HuH-7 (cell line): ENCODE data around the gene MYORG.

Source experiments
- DNase-seq: peaks from one replicate; pipeline ENCODE4 v3.0.0; 2011; ENCODE audit warnings: low spot score

Gene MYORG

DNA sequence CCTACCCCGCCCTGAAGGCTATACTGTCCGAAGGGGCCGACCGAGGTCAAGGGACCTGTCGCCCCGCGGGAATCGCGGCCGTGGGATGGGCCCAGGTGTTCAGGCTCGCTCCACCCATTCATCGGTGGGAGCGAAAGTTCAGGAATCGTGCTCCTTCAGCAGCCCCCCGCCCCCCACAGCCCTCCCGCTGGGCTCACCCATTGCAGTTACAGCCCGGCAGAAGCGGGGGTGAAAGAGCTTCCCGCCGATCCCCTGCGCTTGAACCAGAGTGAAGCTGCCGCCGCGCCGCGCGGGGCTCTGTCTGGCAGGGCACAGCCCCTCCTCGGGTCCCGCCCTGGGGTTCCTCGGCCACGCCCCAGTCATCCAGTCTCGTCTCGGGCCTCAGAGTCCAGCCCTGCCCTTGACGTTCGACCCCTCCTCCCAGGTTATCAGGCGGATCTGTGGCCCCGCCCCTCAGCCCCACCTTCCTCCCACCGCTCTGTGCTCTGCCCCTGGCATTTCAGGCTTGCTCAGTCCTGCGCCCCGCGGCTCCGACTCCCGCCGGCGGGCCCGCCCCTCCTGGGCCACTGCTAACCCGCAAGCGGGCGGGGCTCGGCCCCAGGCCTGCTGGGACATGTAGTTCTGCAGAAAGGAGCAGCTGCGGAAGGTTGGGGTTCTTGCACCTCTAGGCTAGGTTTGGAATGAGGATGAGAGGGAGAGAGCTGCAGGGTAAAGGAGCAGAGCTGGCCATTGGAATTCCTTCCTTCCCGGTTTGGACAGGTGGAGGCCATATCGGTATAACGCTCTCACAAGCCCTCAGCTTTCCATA lies at the start of gene MYORG:
MYORG (minus strand) TSS at position 303 of the 808 bp plus-strand sequence. CDS start 3,955 bp downstream, outside the sequence.
- peak; percentile 93 for DNase-seq

DNA sequence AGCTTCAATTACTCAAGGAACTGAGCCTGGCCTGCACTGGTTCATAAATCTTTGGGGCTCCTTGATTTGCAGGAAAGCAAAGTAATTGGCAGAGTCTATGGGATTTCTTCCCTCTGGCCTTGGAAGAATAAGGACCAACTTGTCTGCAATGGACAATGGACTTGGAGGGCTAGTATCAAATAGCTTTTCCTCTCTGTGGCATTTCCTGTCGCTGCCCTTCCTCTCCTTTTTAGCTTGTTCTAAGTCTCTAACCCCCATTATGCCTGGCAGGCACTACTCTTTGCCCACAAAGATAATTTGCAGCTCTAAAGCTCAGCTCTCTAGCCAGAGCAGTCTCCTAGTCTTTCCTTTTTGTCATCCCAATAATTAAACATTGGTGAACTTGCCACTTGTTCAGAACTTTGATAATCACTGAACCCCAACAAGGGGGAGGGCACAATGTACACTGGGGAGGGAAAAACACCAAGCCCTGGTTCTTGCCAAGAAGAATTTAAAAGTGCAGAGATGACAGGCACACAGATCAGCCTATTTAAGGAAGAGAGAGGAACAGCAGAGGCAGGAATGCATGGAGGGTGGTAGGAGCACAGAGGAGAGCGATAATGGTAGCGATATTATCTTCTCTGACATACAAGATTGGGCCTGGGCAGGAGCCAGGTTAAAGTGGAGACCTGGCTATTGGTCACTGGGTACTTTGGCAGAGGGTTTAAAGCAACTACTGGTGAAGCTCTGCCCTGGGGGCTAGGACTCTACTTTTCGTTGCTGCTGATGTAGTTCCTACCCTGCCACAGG lies 43.2 kb upstream of the MYORG start:
- no peak for DNase-seq

DNA sequence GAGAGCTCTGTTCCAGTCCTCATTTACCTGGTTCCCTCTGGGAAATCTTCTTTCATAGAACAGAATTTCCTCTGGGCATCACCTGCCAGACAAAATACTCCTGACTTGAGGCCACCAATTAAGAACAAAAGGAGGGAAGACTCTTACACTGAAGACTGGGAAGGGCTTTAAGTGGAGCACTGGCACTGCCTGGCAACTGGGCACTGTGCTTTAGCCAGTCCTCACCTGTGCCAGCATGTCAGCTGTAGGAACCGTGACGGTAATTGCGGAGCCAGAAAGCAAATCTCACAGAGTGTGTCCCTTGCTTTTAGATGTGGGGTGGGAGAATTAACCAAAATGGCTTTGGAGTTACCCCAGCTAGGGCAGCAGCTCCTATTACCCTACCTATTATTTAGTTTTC lies 41.0 kb upstream of the MYORG start:
- no peak for DNase-seq

DNA sequence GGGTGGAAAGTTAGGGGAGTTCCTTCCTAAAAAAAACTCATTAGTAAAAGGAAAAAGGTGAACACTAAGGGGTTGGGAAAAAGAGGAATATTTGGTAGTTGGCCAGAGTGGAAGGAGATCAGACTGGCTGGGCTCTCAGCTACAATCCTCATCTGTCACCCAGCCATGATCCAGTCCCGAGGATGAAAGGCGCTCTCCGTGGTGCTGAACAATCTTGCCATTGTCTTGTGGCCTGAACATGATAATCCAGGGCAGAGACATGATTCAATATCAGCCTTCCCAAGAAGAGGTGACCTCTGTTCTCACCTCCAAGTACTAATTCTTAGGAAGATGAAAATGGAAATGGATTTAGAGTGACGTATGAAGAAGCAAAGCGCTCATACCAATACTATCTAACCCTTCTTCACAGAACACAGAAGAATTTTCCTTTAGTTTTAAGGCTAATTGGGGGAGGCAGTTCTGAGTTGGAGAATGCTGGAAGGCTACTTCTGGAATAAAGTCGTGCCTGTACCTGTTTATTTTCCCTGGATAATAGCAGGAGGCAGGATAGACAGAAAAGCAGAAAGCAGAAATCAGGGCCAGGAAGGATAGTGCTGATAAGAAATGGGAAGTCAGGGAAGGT lies 36.6 kb upstream of the MYORG start:
- DNase-seq = peak; percentile 56

DNA sequence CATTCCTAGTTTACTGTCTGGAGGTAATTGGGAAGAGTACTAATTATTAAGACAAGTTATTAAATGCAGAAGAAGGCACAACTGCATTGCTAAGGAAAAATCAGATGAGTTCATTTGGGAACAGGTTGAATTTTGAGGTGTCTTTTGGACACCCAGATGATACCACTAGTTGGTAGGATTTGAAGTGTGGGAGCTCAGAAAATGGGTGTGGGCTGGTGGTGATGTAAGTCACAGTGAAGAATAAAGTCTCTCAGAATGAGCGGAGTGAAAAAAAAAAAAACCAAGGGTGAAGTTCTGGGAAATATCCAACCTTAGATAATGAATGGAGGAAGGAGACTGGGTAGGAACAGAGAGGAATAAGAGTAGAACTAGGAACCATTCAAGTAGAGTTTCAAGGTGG lies 35.6 kb upstream of the MYORG start:
- no peak for DNase-seq

DNA sequence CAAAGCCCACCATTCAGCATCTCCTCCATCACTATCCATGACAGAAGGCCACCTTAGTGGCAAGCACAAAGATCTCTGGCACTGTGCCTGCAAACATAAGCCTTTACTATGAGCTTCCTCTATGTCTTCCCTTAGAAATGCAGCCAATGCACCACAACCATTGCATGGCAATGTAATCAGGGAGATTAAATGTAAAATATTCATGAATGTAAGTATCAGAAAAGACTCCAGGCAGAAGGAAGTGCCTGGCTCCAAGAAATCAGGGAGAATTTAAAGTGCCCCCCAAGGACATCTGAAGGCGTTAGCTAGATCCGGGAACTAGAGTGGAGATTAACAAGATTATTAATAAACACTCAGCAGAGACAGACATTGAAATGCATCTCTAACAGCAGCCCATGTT lies 32.5 kb upstream of the MYORG start:
- DNase-seq = no peak

DNA sequence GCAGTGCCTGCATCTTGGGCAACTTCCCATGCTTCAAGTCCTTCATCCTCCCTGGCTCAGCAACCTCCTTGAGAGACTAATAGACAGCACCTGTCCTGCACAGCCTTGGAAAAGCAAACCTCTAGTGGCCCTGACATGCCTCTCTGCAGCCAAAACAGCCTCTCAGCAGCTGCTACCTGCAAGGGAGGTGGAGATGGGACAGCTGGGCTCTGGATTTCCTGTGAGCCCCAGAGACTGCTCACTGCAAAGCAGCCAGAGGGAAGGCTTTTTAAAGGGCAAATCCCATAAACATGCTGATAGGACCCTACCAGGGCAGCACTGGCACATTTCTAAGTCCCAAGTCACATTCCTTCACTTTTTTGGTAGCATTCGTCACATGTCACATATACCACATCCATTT lies 31.5 kb upstream of the MYORG start:
- DNase-seq = no peak

DNA sequence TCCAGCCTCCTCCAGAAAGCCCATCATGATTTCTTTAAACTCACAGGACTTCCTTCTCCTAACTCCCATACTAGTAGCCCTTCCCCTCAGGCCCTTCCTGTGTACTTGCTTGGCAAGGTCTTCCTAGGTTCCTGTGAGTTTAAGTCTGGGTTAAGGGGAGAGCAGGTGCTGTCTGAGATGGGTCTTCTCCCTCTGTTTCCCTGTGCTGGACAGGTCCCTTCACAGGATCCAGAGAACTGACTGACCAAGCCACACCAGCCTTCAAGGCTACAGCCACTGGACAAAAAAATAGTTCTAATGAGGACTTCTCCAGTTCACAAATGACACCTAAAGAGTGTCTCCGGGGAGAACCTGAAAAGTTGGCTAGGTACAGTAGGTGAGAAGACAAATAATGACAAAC lies 29.5 kb upstream of the MYORG start:
- no peak for DNase-seq

DNA sequence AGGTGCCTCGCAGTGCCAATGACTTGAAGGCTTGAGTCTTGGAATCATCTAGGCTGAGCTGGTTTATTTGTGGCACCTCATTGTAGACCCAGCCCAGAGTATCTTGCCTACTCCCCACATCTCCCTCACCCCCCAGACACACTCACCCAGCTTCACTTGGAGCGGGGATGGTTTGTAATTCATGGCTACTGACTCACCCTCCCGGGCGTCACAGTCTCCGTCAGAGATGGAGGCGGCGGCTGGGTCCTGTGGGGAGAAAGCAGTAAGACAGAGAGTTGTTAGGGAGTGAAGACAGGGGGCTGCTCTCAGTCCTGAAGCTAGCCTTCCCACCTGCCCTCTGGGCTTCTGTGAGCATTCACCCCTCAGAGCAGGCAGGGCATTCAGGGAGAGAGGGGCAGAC lies 29.0 kb upstream of the MYORG start:
- DNase-seq = no peak

DNA sequence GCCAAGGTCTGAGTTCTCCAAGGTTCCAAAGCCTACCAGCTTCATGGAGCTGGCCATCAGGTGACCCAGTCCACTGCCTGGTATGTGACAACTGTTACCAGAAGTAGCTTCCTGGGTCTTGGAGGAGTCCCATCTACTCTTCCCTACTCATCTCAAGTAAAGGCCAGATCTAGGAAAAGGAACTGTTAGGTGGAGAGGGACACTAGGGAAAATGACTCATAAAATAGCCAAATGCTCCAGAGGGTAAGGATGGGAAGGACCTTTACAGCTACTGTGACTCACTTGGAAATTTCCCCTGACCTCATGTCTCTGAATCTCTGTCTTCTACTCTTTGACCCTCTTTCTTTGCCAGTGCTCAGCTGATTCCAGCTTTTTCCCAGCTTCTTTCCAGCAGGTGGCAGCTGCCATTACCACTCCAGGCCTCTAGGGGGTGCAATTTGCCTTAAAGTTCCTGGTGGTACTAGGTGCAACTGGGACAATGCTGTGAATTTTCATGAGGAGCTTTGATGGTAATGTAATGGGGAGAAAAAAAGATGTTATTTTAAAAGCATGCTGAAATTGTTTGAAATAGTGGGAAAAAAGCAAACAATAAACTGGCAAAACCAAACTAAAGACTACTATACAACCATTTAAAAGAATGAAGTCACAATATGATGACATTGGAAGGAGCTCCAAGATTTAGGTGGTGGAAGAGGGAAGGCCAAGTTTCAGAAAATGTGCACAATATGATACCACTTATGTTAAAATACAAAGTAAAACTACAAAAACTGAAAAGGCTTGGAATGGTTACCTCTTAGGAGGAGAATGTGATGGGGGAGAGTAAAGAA lies 27.1 kb upstream of the MYORG start:
- peak; percentile 69 for DNase-seq

DNA sequence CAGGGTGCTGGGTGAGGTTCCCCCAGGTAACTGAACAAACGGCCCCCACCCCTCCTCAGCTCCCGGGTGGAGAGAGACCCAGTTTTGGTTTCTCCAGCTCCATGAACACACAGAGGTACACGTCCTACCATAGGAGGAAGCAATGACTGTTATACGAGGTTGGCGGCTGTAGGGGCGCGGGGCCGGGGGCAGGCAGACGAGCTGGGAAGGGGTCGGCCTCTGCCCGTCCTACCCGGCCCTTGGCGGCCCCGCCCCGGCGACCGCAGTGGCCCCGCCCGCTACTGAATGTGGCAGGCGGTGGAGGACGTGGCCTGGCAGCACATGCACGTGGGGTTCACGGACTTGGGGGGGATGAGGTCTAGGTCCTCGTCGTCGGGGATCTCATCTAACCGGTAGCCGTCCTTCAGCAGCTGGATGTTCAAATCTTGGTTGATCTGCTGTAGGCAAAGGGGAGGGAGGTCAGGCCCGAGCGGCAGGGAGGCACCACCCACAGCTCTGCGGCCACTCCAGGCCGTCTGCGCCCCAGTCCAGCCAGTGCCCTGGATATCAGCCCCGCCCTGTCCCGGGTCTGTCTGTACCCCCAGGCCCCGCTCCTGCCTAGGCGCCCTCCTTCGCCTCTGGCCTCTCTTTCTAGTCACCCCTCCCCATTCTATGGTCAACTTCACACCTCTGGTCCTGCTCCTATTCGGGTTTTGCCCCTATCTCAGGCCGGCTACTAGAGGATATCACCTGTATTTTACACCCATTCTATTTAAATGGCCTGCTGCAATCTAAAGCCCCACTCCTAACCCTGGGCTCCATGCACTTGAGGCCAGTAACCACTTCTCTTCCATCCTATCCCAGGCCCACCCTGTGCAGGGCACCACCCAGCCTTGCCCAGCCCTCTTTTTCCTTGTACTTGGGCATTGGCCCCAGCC lies 24.2 kb upstream of the MYORG start:
- DNase-seq = no peak

DNA sequence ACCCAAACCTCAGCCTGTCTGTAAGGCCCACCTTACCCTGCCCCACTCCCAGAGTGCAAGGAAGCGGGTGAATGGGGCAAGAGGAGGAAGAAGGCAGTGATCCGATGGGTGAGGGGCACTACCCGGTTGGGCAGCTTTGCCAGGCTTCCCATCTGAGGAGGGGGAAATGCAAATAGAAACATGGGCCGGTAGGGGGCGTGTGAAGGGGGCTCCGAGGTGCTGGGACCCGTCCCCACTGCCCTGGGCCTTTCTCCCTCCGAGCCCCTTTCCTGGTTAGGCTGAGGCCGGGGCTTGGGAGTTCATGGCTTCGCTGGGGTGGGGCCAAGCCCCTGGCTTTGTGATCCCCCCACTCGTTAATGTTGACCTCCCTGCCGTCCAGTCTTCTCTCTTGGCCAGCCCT lies 23.6 kb upstream of the MYORG start:
- no peak for DNase-seq

DNA sequence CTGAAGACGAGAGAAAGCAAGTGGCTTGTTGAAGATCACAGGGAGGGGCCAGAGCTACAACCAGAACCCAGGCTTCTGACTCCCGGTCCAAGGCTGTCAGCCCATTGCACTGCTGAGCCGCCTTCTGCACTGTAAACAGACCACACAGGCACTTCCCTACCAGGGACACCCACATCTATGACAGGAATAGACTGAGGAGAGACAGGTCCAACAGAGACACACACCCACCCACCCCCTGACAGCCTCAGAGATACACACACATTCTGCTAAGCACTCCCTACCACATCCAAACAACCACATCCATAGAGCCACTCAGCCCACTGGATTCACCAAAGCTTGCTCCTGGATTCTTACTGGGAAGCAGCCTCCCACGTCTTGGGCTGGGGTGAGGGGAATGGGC lies 23.0 kb upstream of the MYORG start:
- no peak for DNase-seq

DNA sequence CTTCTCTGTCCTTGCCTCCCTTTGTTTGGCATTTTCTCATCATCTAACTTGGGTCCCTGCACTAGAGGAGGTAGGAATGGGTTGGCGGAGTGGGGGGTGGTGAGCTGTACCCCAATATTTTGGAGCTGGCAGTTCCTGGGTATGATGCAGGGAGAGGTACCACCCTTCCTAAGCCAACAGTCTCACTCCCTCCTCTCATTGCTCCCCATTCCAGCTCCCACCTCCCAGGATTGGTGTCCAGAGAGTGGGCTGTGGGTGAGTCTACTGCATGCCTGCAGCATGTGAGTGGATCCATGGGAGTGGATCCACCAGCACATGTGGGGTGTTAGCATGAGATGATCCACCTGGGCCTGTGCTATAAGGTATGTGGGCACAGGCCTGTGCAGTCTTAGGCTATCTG lies 22.2 kb upstream of the MYORG start:
- DNase-seq = no peak

DNA sequence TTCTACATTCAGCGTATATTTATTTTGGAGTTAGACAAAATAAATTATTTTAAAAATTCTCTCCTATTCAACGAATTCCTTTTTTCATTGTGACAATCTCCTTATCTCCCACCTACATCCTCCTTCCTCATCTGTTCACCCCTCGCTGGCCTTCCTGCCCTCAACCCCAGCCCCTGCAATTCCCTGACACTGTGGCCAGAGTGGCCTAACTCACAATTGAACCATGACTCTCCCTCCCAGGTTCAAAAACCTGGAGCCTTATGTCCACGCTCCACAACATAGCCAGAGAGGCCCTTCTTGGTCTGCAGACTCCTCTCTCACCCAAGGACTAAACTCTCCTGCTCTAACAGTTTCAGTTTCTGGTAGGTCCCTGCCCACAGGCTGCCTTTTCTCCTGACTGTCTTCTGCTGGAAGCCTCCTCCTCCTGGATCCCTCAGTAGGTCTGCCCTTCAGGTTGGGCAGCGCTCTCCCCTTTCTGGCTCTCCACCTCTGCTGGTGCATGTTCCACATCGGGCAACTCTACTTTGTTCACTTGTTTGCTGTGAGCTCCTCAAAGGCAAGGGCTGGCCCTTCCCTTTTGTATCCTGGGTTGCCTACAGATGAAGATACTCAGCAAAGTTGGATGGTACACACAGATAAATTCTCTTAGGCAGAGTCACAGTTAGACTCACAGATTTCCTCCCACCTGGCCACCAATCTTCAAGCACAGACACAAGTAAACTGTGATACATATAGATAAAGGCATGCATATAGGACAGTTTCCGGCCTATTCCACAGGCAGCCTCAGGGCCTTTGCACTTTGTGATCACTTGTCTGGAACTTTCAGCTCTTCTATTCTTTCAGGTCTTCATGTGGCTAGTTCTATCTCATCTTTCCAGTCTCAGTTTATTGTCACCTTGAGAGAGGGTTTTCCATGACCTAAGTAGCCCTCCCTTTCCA lies 19.8 kb upstream of the MYORG start:
- DNase-seq = no peak

DNA sequence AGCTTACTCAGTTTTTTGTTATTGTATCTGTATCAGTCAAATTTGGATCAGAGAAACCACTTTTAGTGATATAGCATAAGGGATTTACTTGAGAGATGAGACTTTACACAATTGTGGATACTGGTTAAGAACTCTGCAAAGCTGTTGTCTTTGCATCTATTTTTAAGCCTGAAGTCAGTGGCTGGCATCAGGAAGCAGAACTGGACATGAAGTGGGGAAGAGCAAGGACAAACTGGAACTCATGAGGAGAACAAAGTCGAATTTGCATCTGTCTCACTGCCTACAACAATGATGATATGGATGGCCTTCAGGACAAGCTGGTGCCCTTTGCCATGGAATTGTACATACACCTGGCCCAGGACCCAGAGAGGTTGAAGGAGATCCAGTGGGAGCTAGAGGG lies 15.8 kb upstream of the MYORG start:
- DNase-seq = no peak

DNA sequence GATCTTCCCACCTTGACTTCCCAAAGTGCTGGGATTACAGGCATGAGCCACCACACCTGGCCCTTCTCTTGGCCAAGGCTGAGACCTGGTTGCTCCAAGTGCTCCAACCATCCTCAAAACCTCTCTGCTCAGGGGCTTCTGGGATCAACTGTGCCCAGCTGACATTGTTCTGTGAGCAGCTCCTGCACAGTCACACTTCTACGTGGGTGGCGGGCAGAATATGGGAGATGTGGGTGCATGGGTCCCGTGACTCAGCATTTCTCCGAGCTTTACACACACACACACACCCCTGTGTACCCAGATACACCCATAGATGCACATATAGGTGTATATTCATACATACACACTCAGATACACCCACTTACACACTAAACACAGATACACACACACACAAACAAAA lies 10.5 kb upstream of the MYORG start:
- no peak for DNase-seq

DNA sequence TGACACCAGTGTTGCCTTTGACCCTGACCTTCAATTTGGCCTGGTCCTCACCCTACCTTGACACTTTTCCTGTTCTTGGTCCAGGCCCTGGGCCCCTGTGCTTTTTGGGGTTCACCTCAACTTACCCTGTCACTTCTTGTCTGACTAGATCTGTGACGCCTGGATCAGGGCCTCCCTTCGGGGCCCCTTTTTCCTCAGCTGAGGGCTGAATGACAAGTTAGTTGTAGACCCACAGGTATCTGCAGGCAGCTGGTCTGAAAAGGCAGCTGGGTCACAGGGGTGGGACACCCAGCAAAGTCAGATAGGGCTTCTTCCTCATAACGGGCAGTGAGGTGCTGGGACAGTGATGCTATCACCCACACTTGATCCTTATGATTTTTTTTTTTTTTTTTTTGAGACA lies 10.0 kb upstream of the MYORG start:
- no peak for DNase-seq

DNA sequence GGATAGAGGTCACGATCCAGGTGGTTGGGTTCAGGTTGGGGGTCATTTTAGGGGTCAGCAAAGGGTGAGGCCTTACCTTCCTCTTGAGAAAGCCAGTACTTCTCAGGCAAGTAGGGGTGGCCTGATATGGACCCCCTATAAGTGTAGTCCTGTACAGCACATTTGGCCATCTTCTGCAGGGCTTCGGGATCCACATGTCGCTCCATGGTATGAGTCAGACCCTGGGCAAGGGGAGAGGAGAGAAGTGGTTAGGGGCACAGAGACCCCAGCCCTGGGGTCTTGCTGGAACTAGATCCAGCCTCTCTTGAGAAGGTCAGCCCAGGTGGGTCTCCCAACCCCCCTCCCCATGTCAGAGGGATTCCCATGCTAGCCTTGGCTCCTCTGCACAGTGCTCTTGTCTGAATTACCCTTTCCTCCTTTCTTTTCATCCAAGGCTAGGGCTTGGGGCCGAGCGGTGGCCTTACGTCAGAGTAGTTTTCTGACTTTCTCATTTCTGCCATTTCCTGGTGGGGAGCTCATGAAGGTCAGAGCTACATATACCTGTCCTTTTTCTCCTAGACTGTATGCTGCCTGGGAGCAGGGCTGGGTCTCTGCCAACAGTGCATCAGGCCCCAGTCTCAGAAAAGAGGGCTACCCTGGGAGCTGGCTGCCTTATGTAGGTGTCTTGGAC lies 9.0 kb upstream of the MYORG start:
- no peak for DNase-seq
